Thyroid gland (tissue), 4 donors: ENCODE results near the gene CDHR1.

Experiments used
- POLR2A ChIP-seq, 2 donors: fragments of 450-650 bp; IDR thresholded peaks; one replicate each; pipeline ENCODE4 v1.6.1; 2017; ENCODE audit warnings: antibody characterized with exemption in 2 of 2, mild to moderate bottlenecking in 2 of 2, moderate library complexity in 1 of 2
- TF ChIP-seq, protein P1 (sequence below), 6 experiments: fragments of 200-600 bp in 3 of 6; fragments of 450-650 bp in 3 of 6; sonication (generic) in 3 of 6; IDR thresholded peaks; one replicate each; pipeline ENCODE4 v1.5.1; 2016 to 2019; ENCODE audit warnings: antibody characterized with exemption in 6 of 6, mild to moderate bottlenecking in 2 of 6, inconsistent platforms in 1 of 6, moderate library complexity in 1 of 6

DNA sequence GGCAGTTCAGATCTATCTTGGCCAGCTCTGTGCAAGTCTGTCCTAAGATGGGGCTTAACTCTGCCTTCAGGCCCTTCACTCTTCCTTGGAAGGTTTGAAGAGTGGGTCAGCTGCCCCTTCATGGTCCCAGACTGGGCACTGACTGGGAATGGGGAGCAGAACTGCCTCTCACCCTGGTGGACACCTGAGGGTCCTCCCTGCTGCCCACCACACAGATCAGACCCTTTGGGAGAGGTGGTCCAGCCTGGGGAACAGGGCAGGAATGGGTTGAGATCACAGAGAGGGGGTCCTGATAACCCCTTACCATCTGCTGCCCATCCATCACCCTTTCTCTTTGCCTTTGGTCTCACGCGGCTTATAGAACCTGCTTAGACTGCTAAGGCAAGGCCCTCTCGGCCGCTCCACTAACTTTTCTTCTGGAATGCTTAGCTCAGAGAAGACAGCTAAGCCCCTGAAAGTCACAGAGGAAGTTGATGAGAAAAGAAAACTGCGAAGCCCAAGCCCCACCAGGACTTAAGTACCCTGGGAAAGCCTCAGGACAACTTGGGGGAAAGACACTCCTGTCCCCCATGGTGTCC is 402 bp upstream of the CDHR1 start:
- no peak for TF ChIP-seq POLR2A (IDR thresholded peaks at IDR 0.05)
- TF ChIP-seq, protein P1, sequence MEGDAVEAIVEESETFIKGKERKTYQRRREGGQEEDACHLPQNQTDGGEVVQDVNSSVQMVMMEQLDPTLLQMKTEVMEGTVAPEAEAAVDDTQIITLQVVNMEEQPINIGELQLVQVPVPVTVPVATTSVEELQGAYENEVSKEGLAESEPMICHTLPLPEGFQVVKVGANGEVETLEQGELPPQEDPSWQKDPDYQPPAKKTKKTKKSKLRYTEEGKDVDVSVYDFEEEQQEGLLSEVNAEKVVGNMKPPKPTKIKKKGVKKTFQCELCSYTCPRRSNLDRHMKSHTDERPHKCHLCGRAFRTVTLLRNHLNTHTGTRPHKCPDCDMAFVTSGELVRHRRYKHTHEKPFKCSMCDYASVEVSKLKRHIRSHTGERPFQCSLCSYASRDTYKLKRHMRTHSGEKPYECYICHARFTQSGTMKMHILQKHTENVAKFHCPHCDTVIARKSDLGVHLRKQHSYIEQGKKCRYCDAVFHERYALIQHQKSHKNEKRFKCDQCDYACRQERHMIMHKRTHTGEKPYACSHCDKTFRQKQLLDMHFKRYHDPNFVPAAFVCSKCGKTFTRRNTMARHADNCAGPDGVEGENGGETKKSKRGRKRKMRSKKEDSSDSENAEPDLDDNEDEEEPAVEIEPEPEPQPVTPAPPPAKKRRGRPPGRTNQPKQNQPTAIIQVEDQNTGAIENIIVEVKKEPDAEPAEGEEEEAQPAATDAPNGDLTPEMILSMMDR (IDR thresholded peaks at IDR 0.05) = no peak
